K562 (cell line): ENCODE data around the gene HSD11B2. TPM values are rescaled to one million over a fixed set of nuclear protein-coding genes. Genes with fewer than 3 reads are reported as not detected.

ENCODE experiments used
- ATAC-seq: fragments of 200-7000 bp; cut with Tn5 transposase; 3 replicates; pipeline ENCODE4 v1.9.1; 2020; ENCODE audit warnings: moderate library complexity
- BruUV-seq: library from RNA; stranded (reverse); fragments of 400-500 nt; replicated peaks from 2 replicates; lab custom pipeline; 2021; lab: Mats Ljungman, UMichigan
- CTCF ChIA-PET: fragments of 300-600 bp; formaldehyde crosslinking; extraction: SDS; loops from one replicate; lab custom pipeline; 2021; ENCODE audit warnings: low intra/inter-chr PET ratio; lab: Yijun Ruan, JAX
- POLR2A ChIA-PET: fragments of 300-600, 350-650 bp; sonication (Branson Sonifier 250); formaldehyde crosslinking; extraction: SDS; loops from one replicate; lab custom pipeline; 2021; ENCODE audit warnings: antibody characterized with exemption, inconsistent platforms; lab: Yijun Ruan, JAX
- DNase-seq, 4 experiments: peaks; one replicate each; pipeline versions ENCODE4 v3.0.0 to v3.0.0-alpha.2; 2011 to 2018; ENCODE audit warnings: low spot score in 3 of 4, mixed read lengths in 3 of 4; ENCODE audit errors: extremely low read depth in 1 of 4
- FAIRE-seq: peaks from 2 replicates; lab custom pipeline; 2011; peaks lifted over from hg19 to GRCh38; lab: Jason Lieb, UNC
- H2AFZ ChIP-seq: 2 replicates; pipeline ENCODE4 v1.6.0; 2011; ENCODE audit warnings: low read depth, low read length, control low read depth, inconsistent platforms
- H3K27ac ChIP-seq: fragments of 200-600 bp; 3 replicates; pipeline ENCODE4 v1.8.0; 2011; ENCODE audit warnings: low read depth, mild to moderate bottlenecking, control low read depth, inconsistent platforms, low read length, moderate library complexity, mixed read lengths; ENCODE audit errors: extremely low read depth
- H3K27me3 ChIP-seq, 2 experiments: fragments of 300-600 bp in 1 of 2; 2 replicates in 1 of 2; 3 replicates in 1 of 2; pipeline versions ENCODE4 v1.6.0 to v1.8.0; 2011; ENCODE audit warnings: inconsistent platforms in 2 of 2, low read length in 2 of 2, mild to moderate bottlenecking in 1 of 2, mixed read lengths in 1 of 2, moderate library complexity in 1 of 2; ENCODE audit not compliant: control insufficient read depth in 2 of 2, insufficient read depth in 2 of 2
- H3K36me3 ChIP-seq: fragments of 300-600 bp; 3 replicates; pipeline ENCODE4 v1.8.0; 2011; ENCODE audit warnings: mild to moderate bottlenecking, low read length, inconsistent platforms; ENCODE audit not compliant: control insufficient read depth, insufficient read depth
- H3K4me1 ChIP-seq, 2 experiments: fragments of 200-600 bp in 1 of 2; replicated peaks in 1 of 2; 2 replicates in 1 of 2; 3 replicates in 1 of 2; pipeline versions ENCODE4 v1.5.1 to v1.8.0; 2011; ENCODE audit warnings: inconsistent platforms in 2 of 2, low read length in 2 of 2, mild to moderate bottlenecking in 1 of 2, mixed read lengths in 1 of 2, moderate library complexity in 1 of 2; ENCODE audit not compliant: control insufficient read depth in 2 of 2, insufficient read depth in 2 of 2
- H3K4me2 ChIP-seq: 2 replicates; pipeline ENCODE4 v1.6.1; 2011; ENCODE audit warnings: low read length, control low read depth, inconsistent platforms, mixed read lengths; ENCODE audit not compliant: insufficient read depth
- H3K4me3 ChIP-seq: fragments of 200-600 bp; sonication (generic), shearing (Covaris generic); 2 replicates; pipeline ENCODE4 v1.5.1; 2016; ENCODE audit warnings: control low read depth, inconsistent platforms
- H3K79me2 ChIP-seq: fragments of 200-600 bp; 3 replicates; pipeline ENCODE4 v1.8.0; 2011; ENCODE audit warnings: low read length, inconsistent platforms; ENCODE audit not compliant: control insufficient read depth, insufficient read depth
- H3K9ac ChIP-seq, 2 experiments: 2 replicates each; pipeline versions ENCODE4 v1.6.0 to v1.6.1; 2011; ENCODE audit warnings: low read depth in 2 of 2, low read length in 2 of 2, control low read depth in 1 of 2, inconsistent platforms in 1 of 2, mild to moderate bottlenecking in 1 of 2, mixed read lengths in 1 of 2; ENCODE audit not compliant: insufficient read depth in 1 of 2
- H3K9me1 ChIP-seq: one replicate; pipeline ENCODE4 v1.6.0; 2011; ENCODE audit warnings: inconsistent platforms, mild to moderate bottlenecking, low read length, moderate library complexity; ENCODE audit not compliant: control insufficient read depth, insufficient read depth
- H3K9me3 ChIP-seq: replicated peaks from 2 replicates; pipeline ENCODE4 v1.5.1; 2011; ENCODE audit warnings: low read depth, low read length, inconsistent platforms; ENCODE audit not compliant: control insufficient read depth, insufficient read depth
- H4K20me1 ChIP-seq: replicated peaks from 2 replicates; pipeline ENCODE4 v1.6.1; 2011; ENCODE audit warnings: low read length, inconsistent platforms, mixed read lengths; ENCODE audit not compliant: control insufficient read depth, insufficient read depth
- BCOR ChIP-seq: fragments of 450-650 bp; IDR thresholded peaks from 2 replicates; pipeline ENCODE4 v1.6.1; 2016
- CBFA2T3 ChIP-seq: fragments of 450-650 bp; IDR thresholded peaks from 2 replicates; pipeline ENCODE4 v1.6.1; 2017
- NFIC ChIP-seq: fragments of 450-650 bp; IDR thresholded peaks from 2 replicates; pipeline ENCODE4 v1.6.1; 2017; ENCODE audit warnings: mild to moderate bottlenecking, inconsistent platforms
- PML ChIP-seq: IDR thresholded peaks from 2 replicates; pipeline ENCODE4 v1.6.1; 2012; ENCODE audit warnings: low read length, inconsistent platforms
- SAFB ChIP-seq: fragments of 200-400 bp; formaldehyde crosslinking; IDR thresholded peaks from 2 replicates; pipeline ENCODE4 v1.6.1; 2017; ENCODE audit warnings: low read depth, low read length, borderline replicate concordance
- TCF3 ChIP-seq: sonication (generic); formaldehyde crosslinking; IDR thresholded peaks from 2 replicates; pipeline ENCODE4 v1.4.0; 2020; ENCODE audit warnings: mild to moderate bottlenecking, missing genetic modification reagents
- WGBS: fragments of 100-300 bp; shearing (Covaris generic); methylation state at CpG from one replicate; pipeline ENCODE4 v1.1.6; 2016; ENCODE audit warnings: low coverage, mixed read lengths; ENCODE audit not compliant: insufficient coverage; ENCODE audit errors: missing lambda C conversion rate; 5-methylcytosine and 5-hydroxymethylcytosine counted together
- in situ Hi-C: fragments of 300-500 bp; cut with MboI; formaldehyde crosslinking; loops from 4 replicates; pipeline ENCODE4 v1.15.0; 2018; ENCODE audit warnings: inconsistent platforms, mixed read lengths
- intact Hi-C: fragments of 100-400 bp; cut with micrococcal nuclease; formaldehyde crosslinking; loops from 2 replicates; pipeline ENCODE4 v1.14.2; 2022
- polyA plus RNA-seq, 8 experiments: library from polyadenylated mRNA; depleted of rRNA in 4 of 8; stranded (reverse) in 5 of 8; unstranded in 3 of 8; fragments of >200 nt; fragmentation: Nextera tagmentation in 2 of 8; fragmentation: Illumina TruSeq in 1 of 8; extraction: Ambion mirVana in 2 of 8; extraction: Trizol in 1 of 8; gene quantifications; 2 replicates each; pipeline versions ENCODE4 v1.2.1 to v1.2.3, GENCODE V29; 2011 to 2014; ENCODE audit warnings: inconsistent platforms in 1 of 8, missing spikeins in 1 of 8
- total RNA-seq, 7 experiments: library from RNA; depleted of rRNA in 6 of 7; stranded (reverse); fragments of >200 nt in 6 of 7; fragmentation: Illumina TruSeq in 2 of 7; extraction: Trizol in 2 of 7; gene quantifications; 2 replicates each; pipeline versions ENCODE4 v1.2.1 to v1.2.3, GENCODE V29; 2011 to 2021; ENCODE audit warnings: low replicate concordance in 1 of 7
- TF ChIP-seq, protein P1 (sequence below): fragments of 450-650 bp; IDR thresholded peaks from 2 replicates; pipeline ENCODE4 v1.7.0; 2016; ENCODE audit warnings: borderline replicate concordance

The HSD11B2 gene
- total and polyA plus RNA-seq, 9 of the 15 experiments (the other 6 are each of a cell fraction or from before 2014, with no cell fraction given) = 0.08 to 2.0 (median 0.79) TPM

DNA sequence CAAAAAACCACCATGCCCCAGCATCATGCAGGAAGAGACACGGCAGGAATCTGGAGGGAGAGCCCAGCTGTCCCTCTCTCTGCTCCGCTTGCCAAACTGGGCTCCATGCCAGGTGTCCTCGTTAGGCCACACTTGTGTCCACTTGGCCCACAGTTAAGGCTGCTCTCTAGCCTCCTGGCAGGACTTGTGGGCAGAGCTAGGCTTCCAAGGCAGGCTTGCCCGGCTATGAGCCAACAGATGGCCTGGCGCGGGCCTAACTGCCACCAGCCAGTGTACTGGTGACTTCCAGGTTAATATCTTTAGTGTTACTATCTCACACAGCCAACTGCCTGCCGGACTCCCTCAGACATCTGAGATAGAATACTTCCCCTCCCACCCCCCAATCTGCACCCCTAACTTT lies 39.4 kb downstream of the HSD11B2 start:
- FAIRE-seq (no peak), ATAC-seq (no peak), DNase-seq (no peak)
- H3K4me3 ChIP-seq = no peak overlapping the region
- peaks cover 22% of the 10 kb centered on the region for H4K20me1 ChIP-seq
- no TSS peak for BruUV-seq
- H3K9me1 ChIP-seq = peaks cover 9% of the 10 kb centered on the region
- H3K27me3 ChIP-seq = no peaks in the 10 kb centered on the region
- ChIA-PET CTCF (no interaction called here), POLR2A (interaction anchor here (0.8 kb wide), 1 partner anchor 9 kb away, joined by 3 read pairs; no protein-coding TSS in a partner anchor)
- H3K79me2 ChIP-seq = peaks cover 58% of the 10 kb centered on the region
- H2AFZ ChIP-seq = no peak overlapping the region
- H3K4me2 ChIP-seq = no peak overlapping the region
- no peak overlapping the region for H3K27ac ChIP-seq
- intact Hi-C loops (no loop called here), in situ Hi-C loops (no loop called here)
- H3K9ac ChIP-seq = peak overlapping the region in 1 of 2 experiments; percentile 72; a peak in 2 of 4 replicates
- peaks cover 8% of the 10 kb centered on the region; the same call in 2 of the 3 replicates for H3K36me3 ChIP-seq
- 46% methylated on average over 7 of the region's 7 CpGs for whole genome bisulfite sequencing
- TF ChIP-seq NFIC (peak; percentile 85), CBFA2T3 (peak; percentile 19; the same call in 1 of the 2 replicates), SAFB (no peak), PML (no peak), BCOR (no peak), TCF3 (0 out of 2 replicates have a peak, but pooled peaks have one; percentile 7)
- TF ChIP-seq, protein P1, sequence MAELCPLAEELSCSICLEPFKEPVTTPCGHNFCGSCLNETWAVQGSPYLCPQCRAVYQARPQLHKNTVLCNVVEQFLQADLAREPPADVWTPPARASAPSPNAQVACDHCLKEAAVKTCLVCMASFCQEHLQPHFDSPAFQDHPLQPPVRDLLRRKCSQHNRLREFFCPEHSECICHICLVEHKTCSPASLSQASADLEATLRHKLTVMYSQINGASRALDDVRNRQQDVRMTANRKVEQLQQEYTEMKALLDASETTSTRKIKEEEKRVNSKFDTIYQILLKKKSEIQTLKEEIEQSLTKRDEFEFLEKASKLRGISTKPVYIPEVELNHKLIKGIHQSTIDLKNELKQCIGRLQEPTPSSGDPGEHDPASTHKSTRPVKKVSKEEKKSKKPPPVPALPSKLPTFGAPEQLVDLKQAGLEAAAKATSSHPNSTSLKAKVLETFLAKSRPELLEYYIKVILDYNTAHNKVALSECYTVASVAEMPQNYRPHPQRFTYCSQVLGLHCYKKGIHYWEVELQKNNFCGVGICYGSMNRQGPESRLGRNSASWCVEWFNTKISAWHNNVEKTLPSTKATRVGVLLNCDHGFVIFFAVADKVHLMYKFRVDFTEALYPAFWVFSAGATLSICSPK = no peak
- no peaks in the 10 kb centered on the region for H3K9me3 ChIP-seq
- H3K4me1 ChIP-seq = peaks cover 15 to 20% of the 10 kb centered on the region in 2 experiments
